GM08714 (cell line): ENCODE results near the gene REELD1.

ENCODE experiments used
- H3K4me3 ChIP-seq: fragments of 200-500 bp; sonication (Bioruptor generic); 2 replicates; pipeline ENCODE4 v1.5.1; 2014; ENCODE audit warnings: mild to moderate bottlenecking, low read length, inconsistent platforms
- ZNF274 ChIP-seq: IDR thresholded peaks from 2 replicates; pipeline ENCODE4 v1.6.1; 2012; ENCODE audit warnings: mild to moderate bottlenecking, low read depth, low read length

Gene REELD1

DNA sequence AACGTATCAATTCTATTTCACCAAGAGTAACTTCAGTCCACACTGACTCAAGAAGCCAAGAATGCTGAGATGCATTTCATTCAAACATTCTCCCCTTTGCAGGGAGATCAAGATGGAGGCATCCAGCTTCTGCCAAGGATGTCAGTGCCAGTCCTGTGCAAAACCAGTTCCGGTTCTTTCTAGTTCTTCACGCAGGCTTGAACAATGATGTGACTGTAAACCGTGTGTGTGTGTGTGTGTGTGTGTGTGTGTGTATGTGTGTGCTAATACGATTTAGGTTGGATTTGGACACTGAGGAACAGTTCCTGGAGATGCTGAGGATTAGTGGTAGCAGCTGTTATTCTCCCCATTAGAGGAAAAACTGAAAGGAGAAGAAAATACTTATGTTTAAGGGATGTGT is at the start of gene REELD1:
Gene REELD1, plus strand, starts transcription at position 301 of the 400 bp plus-strand sequence. CDS start 2,415 bp downstream, outside the sequence.
- no peak within 1 kb of the TSS for H3K4me3 ChIP-seq
- no peak for TF ChIP-seq ZNF274

DNA sequence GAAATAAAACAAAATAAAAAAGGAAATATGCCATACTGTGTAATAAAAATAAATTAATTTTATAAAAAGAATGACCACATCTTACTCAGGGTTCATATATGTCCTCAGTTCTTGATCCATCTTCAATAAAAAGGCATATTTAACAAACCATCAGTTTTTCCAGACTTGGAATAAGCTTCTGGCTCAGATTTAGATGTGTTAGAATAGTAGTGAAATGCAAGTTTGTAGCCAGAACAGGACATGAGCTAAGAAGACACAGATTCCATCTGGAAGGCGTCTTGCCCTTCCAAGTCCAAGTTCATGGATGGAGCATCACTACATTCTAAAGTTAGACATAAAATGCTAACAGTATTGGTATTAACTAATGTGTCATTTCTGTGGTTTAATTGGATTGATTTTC is 49.1 kb upstream of the REELD1 start:
- no peak for TF ChIP-seq ZNF274
- no peak overlapping the region for H3K4me3 ChIP-seq

DNA sequence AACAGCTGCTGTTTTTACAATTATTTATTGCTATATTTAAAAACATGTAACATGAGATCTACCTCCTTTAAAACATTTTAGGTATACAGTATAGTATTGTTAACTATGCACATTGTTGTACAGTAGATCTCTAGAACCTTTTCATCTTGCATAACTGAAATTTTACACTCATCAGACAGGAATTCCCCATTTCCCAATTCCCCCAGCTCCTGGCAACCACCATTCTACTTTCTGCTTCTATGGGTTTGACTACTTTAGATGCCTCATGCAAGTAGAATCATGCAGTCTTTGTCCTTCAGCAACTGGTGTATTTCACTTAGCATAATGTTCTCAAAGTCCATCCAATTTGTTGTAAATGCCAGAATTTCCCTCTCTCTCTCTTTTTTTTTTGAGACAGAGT is 48.5 kb upstream of the REELD1 start:
- no peak for TF ChIP-seq ZNF274
- no peak overlapping the region for H3K4me3 ChIP-seq

DNA sequence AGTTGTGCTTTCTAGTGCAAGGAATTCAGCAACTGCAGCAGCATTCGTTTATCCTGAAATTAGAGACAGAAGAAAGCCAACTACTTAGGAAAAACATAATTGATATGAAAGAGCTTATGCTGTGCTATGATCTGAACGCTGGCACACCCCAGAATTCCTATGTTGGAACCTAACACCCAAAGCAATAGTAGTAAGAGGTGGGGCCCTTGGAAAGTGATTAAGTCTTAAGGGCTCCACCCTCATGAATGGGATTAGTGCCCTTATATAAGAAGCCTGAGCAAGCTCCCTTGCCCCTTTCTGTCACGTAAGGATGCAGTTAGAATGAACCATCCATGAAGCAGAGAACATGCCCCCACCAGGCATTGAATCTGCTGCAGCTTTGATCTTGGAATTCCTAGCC is 44.2 kb upstream of the REELD1 start:
- no peak overlapping the region for H3K4me3 ChIP-seq

DNA sequence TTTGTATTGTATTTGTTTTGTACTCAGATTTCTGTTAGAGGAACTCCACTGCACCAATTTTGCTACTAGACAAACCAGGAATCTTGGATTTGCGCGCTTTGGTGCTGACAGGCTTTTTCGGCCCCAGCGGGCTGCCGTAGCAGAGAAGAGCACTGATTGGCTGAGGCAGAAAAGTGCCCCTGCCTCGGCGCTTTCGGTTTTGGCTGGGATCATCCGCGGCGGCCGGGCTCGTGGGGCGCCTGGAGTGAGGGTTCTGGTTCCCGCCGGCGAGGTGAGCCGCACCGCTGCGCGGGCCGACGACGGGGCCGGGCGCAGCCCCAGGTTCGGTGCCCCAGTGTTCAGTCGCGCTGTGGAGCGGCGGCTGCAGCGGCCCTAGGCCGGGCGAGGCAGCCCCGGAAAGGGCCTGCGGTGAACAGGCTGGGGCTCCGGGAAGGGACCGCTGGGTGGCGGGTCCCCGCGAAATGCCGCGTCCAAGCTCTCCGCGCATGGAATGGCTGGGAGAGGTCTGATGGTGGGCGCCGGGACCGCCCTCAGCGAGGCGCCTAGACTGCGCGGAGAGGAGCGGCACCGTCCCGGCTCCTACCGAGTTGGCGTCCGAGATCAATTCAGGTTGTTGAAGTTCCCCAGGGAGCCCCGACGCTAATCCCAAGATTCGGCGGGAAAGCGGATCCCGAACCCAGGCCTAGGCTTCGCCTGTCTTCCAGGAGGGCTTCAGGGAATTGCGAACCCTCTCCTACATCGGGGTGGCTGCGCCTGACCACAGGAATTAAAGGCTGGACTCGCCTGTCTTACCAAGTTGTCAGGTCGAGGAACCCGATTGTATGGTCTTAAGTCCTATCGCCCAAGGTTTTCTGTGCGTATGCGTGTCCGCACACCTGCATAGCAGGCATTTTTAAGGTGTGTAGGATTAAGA is 38.5 kb upstream of the REELD1 start, which contains the start of gene LSM6:
Gene LSM6, plus strand, starts transcription at position 178 of the 913 bp plus-strand sequence. CDS start 7,204 bp downstream, outside the sequence.
- no peak for TF ChIP-seq ZNF274
- H3K4me3 ChIP-seq: peak within 1 kb of the TSS; percentile 80

More for the DNA sequence above, 44.2 kb upstream of the REELD1 start:
- no peak for TF ChIP-seq ZNF274

DNA sequence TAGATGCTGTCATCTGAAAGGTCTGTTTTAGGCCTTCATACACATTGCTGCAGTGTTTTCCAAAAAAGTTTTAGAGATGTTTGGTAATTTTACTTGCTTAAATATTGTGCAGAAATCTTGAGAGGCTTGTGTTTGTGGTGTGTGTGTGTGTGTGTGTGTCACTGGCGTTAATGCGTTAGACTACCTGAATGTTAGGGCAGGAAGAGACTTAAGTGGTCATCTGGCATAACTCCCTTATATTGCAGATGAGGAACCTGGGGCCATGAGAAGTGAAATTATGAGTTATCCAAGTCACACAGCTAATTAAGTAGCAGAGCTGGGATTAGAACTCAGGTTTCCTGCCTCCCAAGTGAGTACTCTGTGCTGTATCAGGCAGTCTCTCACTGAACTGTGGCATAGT is 37.4 kb upstream of the REELD1 start:
- no peak for TF ChIP-seq ZNF274
- H3K4me3 ChIP-seq: peak overlapping the region; percentile 80

DNA sequence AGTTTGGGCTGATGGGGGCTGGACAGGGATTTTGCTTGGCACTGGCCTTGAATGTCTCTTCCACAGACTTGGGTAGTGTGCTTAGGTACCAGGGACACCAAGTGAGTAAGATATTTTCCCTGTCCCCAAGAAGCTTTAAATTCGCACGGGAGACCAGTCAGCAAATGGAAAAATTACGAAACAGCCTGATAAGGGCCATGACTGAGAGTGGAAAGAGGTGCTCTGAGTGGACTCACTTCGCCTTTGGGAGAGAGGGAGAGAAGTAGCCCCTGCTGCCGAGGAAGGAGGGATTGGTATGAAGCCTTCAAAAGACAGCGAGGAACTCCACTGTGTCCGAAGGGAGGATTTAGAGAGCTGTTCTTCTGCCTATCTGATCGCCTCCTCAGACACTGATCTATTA is 36.2 kb upstream of the REELD1 start:
- TF ChIP-seq ZNF274: no peak
- H3K4me3 ChIP-seq: no peak overlapping the region

DNA sequence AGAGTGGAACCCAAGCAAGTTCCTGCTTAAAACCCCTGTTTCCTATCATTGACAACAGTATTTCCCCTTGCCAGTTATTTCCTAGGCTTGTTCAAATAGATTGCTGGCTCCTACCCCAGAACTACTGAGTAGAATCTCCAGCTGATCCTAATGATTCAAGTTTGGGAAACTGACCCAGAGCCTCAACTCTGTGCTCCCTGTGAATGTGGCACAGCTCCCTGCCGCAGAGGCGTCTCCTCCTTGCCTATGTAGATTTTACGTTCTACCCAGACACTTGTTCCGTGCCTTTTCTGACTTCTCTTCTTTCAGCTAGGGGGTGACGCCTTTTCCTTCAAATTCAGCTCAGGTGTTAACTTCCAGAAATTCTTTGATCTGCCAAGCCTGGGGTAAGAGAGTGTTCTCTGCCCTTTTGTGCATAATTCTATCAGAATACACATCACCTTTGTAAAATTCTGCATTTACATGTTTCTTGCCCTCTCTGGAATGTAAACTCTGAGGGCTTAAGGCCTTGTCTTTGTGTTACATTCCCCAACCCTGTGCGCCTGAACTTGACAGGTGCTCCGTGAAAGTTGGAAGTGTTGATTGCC is 34.5 kb upstream of the REELD1 start:
- TF ChIP-seq ZNF274: no peak
- H3K4me3 ChIP-seq: no peak overlapping the region

DNA sequence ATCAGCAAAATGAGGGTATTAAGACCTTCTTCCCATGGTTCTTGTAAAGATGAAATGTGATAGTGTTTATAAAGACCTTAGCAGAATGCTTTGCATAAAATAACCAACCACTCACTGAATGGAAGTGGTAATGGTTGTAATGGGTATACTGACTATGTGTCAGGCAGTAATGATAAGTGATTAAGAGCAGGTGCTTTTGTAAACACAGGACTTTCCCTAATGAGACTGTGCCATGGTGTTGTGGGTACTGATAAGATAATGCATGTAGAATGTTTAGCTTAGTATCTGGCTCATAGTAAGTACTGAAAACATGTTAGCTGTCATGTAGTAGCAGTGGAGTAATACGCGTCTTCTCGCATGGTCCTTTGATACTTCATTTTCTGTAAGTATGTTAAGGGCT is 31.9 kb upstream of the REELD1 start:
- no peak overlapping the region for H3K4me3 ChIP-seq
- no peak for TF ChIP-seq ZNF274

DNA sequence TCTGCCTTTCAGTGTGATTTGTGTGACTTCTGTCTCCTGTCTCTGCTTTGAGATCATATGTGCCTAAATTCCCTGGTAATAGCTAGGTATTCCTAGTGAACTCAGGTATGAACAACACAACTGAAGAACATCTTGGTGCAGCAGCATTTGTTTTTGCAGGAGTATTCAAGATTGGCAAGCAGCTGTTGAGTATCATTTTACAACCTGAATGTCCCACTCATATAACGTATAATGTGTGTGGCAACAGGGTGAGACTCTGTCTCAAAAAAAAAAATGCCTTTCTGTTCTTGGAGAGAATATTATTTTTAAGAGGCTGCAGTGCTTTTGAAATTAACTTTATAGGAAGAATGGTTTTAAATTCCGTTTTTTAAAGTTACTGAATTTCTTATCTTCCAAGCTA is 31.1 kb upstream of the REELD1 start:
- H3K4me3 ChIP-seq: no peak overlapping the region
- TF ChIP-seq ZNF274: no peak

DNA sequence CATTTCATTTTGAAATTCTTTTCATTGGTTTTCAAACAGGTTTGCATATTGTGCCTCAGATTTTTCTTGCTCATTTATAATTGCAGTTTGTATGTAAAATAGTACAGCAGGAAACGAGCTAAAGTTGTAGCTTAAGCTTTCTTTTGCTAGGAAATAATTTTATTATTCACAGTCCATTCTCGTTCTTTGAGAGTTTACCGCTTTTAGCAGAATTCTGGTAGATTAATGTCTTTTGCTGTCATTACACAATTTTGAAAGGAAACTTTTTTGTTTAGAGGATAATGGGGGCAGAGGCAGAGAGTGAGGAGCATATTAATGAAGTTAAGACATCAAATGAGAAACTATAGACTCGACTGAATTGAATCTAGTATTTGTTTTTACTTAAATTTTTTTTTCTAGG is 28.3 kb upstream of the REELD1 start:
- TF ChIP-seq ZNF274: no peak
- no peak overlapping the region for H3K4me3 ChIP-seq

DNA sequence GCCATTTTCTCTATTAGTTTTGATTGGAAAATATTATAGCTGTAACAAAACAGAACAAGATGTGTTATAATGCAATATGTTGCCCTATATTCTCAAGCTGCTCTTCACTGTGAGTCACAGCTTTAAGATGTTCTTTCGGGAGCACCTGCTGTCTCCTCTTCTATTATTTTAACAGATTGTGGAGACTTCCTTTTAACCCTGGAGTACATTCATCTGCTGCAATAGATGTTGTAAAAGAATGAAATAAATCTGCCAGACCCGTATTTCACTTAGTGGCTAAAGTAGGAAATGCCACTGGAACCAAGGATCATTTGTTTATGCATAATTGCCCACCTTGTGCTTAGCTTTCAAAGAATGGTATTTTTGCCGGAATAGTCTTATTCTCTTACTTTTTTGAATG is 27.7 kb upstream of the REELD1 start:
- no peak overlapping the region for H3K4me3 ChIP-seq
- no peak for TF ChIP-seq ZNF274

DNA sequence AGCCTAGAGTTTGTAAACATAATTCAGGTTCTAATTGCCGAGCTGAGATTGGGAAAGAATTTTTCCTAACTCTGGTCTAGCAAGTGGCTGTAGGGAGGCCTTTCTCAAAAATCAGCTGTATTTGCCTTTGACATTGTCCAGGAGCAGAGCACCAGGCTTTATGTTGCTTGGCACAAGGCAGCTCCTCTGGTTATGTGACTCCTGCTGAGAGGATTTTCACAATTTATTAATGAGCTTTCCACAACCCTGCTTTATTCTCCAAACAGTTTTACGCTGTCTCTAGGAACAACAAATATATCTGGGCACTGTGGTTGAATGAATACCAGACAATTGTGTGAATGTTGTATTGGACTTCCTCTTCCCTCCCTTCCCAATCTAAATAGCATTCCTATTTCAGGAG is 23.9 kb upstream of the REELD1 start:
- no peak for TF ChIP-seq ZNF274

DNA sequence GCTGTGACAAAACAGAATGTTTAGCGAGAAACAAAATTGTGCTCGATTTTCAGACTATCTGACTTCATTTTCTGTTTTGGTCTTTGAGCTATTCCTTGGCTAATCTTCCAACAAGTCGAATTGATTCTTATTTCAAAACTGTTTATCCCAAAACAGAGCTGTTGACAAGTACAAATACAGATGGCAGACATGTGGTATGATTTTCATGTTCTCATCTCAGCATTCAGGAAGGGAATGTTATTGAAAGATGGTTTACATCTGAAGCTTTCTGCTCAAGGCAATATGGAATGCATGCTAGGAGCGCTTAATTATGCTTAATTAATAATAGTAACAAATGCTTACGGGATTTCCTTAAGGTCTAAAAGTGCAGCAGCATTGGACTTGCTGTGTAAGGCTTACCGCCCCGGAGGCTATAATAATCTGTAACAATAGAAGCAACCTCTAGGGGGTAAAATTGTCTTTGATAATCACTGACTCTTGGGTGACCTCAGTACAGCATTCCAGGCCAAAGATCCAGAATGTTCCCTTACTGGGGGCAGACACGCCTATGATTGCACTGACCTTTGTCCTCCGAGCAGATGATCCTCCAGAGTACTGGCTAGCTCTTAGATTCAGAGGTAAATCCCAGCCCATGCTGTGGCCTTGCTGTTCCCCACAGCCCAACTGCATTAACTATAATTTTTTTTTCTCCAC is 22.4 kb upstream of the REELD1 start:
- no peak for TF ChIP-seq ZNF274

More for the DNA sequence above, 23.9 kb upstream of the REELD1 start:
- no peak overlapping the region for H3K4me3 ChIP-seq

More for the DNA sequence above, 22.4 kb upstream of the REELD1 start:
- no peak overlapping the region for H3K4me3 ChIP-seq
